Heart right ventricle (tissue), 16 donors: ENCODE results near the gene E4F1. TPM values are rescaled to one million over a fixed set of nuclear protein-coding genes. Genes with fewer than 3 reads are reported as not detected.

Source experiments
- ATAC-seq, 8 donors: fragments of 200-7000 bp; cut with Tn5 transposase; one replicate each; pipeline ENCODE4 v1.9.1; 2020; ENCODE audit warnings: mild to moderate bottlenecking in 8 of 8, moderate library complexity in 8 of 8, moderate number of reproducible peaks in 1 of 8
- DNase-seq, 2 donors: peaks; one replicate each; pipeline ENCODE4 v3.0.0-alpha.2; 2020
- H3K27ac ChIP-seq, 10 donors: fragments of 200-600 bp; sonication (generic) in 2 of 10; one replicate each; pipeline versions ENCODE4 v1.5.0 to v1.8.0; 2020 to 2022; ENCODE audit warnings: mild to moderate bottlenecking in 3 of 10
- H3K27me3 ChIP-seq, 7 donors: fragments of 200-600 bp; one replicate each; pipeline ENCODE4 v1.8.0; 2021 to 2022; ENCODE audit warnings: mild to moderate bottlenecking in 2 of 7
- H3K36me3 ChIP-seq, 9 donors: fragments of 200-600 bp; sonication (generic) in 1 of 9; one replicate each; pipeline versions ENCODE4 v1.5.0 to v1.8.0; 2020 to 2022; ENCODE audit warnings: mild to moderate bottlenecking in 2 of 9
- H3K4me1 ChIP-seq, 9 donors: fragments of 200-600 bp; sonication (generic) in 1 of 9; one replicate each; pipeline versions ENCODE4 v1.5.0 to v1.8.0; 2020 to 2022; ENCODE audit warnings: mild to moderate bottlenecking in 4 of 9
- H3K4me3 ChIP-seq, 10 donors: fragments of 200-600 bp; sonication (generic) in 2 of 10; one replicate each; pipeline versions ENCODE4 v1.5.0 to v1.8.0; 2020 to 2022; ENCODE audit warnings: mild to moderate bottlenecking in 7 of 10, moderate library complexity in 2 of 10
- H3K9me3 ChIP-seq, 11 donors: fragments of 200-600 bp in 10 of 11; sonication (generic) in 2 of 11; one replicate each; pipeline versions ENCODE4 v1.5.0 to v1.8.0; 2013 to 2022; ENCODE audit warnings: mild to moderate bottlenecking in 2 of 11, control low read depth in 1 of 11, moderate library complexity in 1 of 11
- CTCF ChIP-seq, 9 donors: fragments of 200-600 bp; sonication (generic) in 2 of 9; IDR thresholded peaks; one replicate each; pipeline versions ENCODE4 v1.5.0 to v1.8.0; 2021 to 2022; ENCODE audit warnings: antibody characterized with exemption in 9 of 9, mild to moderate bottlenecking in 5 of 9, moderate library complexity in 1 of 9
- WGBS, 2 donors: extraction: QIAGEN DNeasy Blood & Tissue Kit; methylation state at CpG; one replicate each; pipeline ENCODE4 v1.1.7; 2013; ENCODE audit warnings: inconsistent platforms in 1 of 2; 5-methylcytosine and 5-hydroxymethylcytosine counted together
- intact Hi-C, 10 donors: fragments of 100-400 bp; cut with DNase I; formaldehyde crosslinking; loops; one replicate each; pipeline versions ENCODE4 v1.11.1 to v1.14.2; 2022
- polyA plus RNA-seq, 2 donors: library from polyadenylated mRNA; stranded (reverse); fragments of 200-250 nt; gene quantifications; one replicate each; pipeline ENCODE4 v1.2.3, GENCODE V29; 2013
- total RNA-seq, 10 donors: library from RNA; stranded (reverse); fragmentation: NEBNext Ultra II Directional in 3 of 10; extraction: Animal tissue kit (Norgen Biotek cat#: 25700) in 3 of 10; gene quantifications; one replicate each; pipeline versions ENCODE4 v1.2.1 to v1.2.4, GENCODE V29; 2021 to 2023
- donor health status: Arrhythmogenic right ventricular cardiomyopathy.
- donor health status: ischemic (EF 13 %, LVEDD 7.1; RV severe dilation, severe dysfunction).
- donor health status: healthy with polysubstance abuse.
- donor health status: DM: no; HTN: yes; CAD: no.
- donor health status: DM: no; HTN: no; CAD: no.
- donor health status: ischemic (EF 25% LVEDD 6.9; RV normal size, moderate dysfunction).
- donor health status: ischemic (EF 25% LVEDD 5.7; RV mildly dilated, moderate dysfunction).
- donor health status: healthy.
- donor health status: DM: yes; HTN: yes; CAD: no.
- donor health status: Ischemic cardiomyopathy.
- donor health status: ischemic (EF 35%, LVEDD 5.7; RV mildly dilated, moderate dysfunction).
- donor health status: nonischemic (EF 11% LVEDD 7.7; RV severe dilation, severe dysfunction).
- donor health status: DM: yes; HTN: yes; CAD: no.
- donor health status: PGD.
- donor health status: ischemic (EF 29% LVEDD 5.4; RV normal size, mild dysfunction).
- donor health status: nonischemic (EF 23%, LVEDD 6.1; RV moderate dilation, normal function).

E4F1 gene
- total and polyA plus RNA-seq, 12 donors: 8.4 to 34.8 (median 10.9) TPM

- Histone ChIP-seq H3K27ac (no peak overlapping the region), H3K27me3 (no peaks in the 10 kb centered on the region), H3K36me3 (peaks cover 0 to 70% (median 4%) of the 10 kb centered on the region in 9 donors), H3K9me3 (no peaks in the 10 kb centered on the region), H3K4me1 (no peaks in the 10 kb centered on the region), H3K4me3 (no peak overlapping the region)
- intact Hi-C loops: loop anchor here in 2 of 10 donors (2.0 to 10.0 kb wide), 2 partner anchors 20 to 56 kb away; no protein-coding TSS in a partner anchor
- DNase-seq (no peak), ATAC-seq (no peak)
- TF ChIP-seq CTCF (IDR thresholded peaks at IDR 0.05): no peak
- 89 to 91% methylated on average over 26 of the region's 26 CpGs for WGBS, 2 donors
Measured at GRCh38 chr16:2278956-2279800, 55.8 kb downstream of the E4F1 start.

GRCh38 chr16:2280461-2280860, 57.1 kb downstream of the E4F1 start:
- H3K4me1 ChIP-seq: no peaks in the 10 kb centered on the region
- no peaks in the 10 kb centered on the region for H3K27me3 ChIP-seq
- H3K27ac ChIP-seq: no peak overlapping the region
- H3K9me3 ChIP-seq: no peaks in the 10 kb centered on the region
- ATAC-seq (no peak), DNase-seq (no peak)
- intact Hi-C loops: no loop called here
- 90 to 95% methylated on average over 8 of the region's 8 CpGs for WGBS, 2 donors
- no peak overlapping the region for H3K4me3 ChIP-seq
- H3K36me3 ChIP-seq: peaks cover 0 to 82% (median 7%) of the 10 kb centered on the region in 9 donors
- no peak for TF ChIP-seq CTCF (IDR thresholded peaks at IDR 0.05)

- H3K36me3 ChIP-seq: peaks cover 0 to 84% (median 7%) of the 10 kb centered on the region in 9 donors
- no peak overlapping the region for H3K27ac ChIP-seq
- H3K4me3 ChIP-seq: no peak overlapping the region
- no peak for ATAC-seq
- no peaks in the 10 kb centered on the region for H3K9me3 ChIP-seq
- DNase-seq: no peak
- intact Hi-C loops: no loop called here
- H3K27me3 ChIP-seq: no peaks in the 10 kb centered on the region
- WGBS, 2 donors: 83% methylated on average over 24 of the region's 24 CpGs
- no peak for TF ChIP-seq CTCF (IDR thresholded peaks at IDR 0.05)
- H3K4me1 ChIP-seq: no peaks in the 10 kb centered on the region
Measured at GRCh38 chr16:2280981-2281542, 57.7 kb downstream of the E4F1 start.

GRCh38 chr16:2282262-2282661, 58.9 kb downstream of the E4F1 start:
- Histone ChIP-seq H3K4me3 (no peak overlapping the region), H3K4me1 (no peaks in the 10 kb centered on the region), H3K9me3 (no peaks in the 10 kb centered on the region), H3K36me3 (peaks cover 0 to 86% (median 7%) of the 10 kb centered on the region in 9 donors), H3K27me3 (no peaks in the 10 kb centered on the region), H3K27ac (no peak overlapping the region)
- DNase-seq (no peak), ATAC-seq (no peak)
- intact Hi-C loops: no loop called here
- WGBS, 2 donors: 80 to 85% methylated on average over 5 of the region's 5 CpGs
- no peak for TF ChIP-seq CTCF (IDR thresholded peaks at IDR 0.05)
